Nephron progenitor cell (in vitro differentiated cells): Measurements from ENCODE around the gene GRM8.
"Not testable (repeated sequence)": the region's sequence is repeated elsewhere in the genome, so short reads cannot be mapped to it uniquely, and the experiment has no call there.

Experiments used
- DNase-seq: peaks from one replicate; pipeline ENCODE4 v3.0.0; 2021
- H3K27ac Mint-ChIP-seq: 2 replicates; pipeline ENCODE4 v1.8.0; 2021; ENCODE audit warnings: mild to moderate bottlenecking, moderate library complexity, mixed read lengths
- H3K27me3 Mint-ChIP-seq: 2 replicates; pipeline ENCODE4 v1.8.0; 2021; ENCODE audit warnings: mild to moderate bottlenecking, low read depth, mixed read lengths; ENCODE audit not compliant: poor library complexity
- H3K36me3 Mint-ChIP-seq: 2 replicates; pipeline ENCODE4 v1.8.0; 2021; ENCODE audit warnings: low read depth, mixed read lengths
- H3K4me1 Mint-ChIP-seq: 2 replicates; pipeline ENCODE4 v1.8.0; 2021; ENCODE audit warnings: mixed read lengths
- H3K4me3 Mint-ChIP-seq: 2 replicates; pipeline ENCODE4 v1.8.0; 2021; ENCODE audit warnings: mild to moderate bottlenecking, moderate library complexity, mixed read lengths
- H3K9me3 Mint-ChIP-seq: 2 replicates; pipeline ENCODE4 v1.8.0; 2021; ENCODE audit warnings: mild to moderate bottlenecking, moderate library complexity, mixed read lengths
- TF ChIP-seq, protein P1 (sequence below): fragments of 200-600 bp; sonication (generic); IDR thresholded peaks from 2 replicates; pipeline ENCODE4 v1.5.0; 2021; ENCODE audit warnings: antibody characterized with exemption

The GRM8 gene

DNA sequence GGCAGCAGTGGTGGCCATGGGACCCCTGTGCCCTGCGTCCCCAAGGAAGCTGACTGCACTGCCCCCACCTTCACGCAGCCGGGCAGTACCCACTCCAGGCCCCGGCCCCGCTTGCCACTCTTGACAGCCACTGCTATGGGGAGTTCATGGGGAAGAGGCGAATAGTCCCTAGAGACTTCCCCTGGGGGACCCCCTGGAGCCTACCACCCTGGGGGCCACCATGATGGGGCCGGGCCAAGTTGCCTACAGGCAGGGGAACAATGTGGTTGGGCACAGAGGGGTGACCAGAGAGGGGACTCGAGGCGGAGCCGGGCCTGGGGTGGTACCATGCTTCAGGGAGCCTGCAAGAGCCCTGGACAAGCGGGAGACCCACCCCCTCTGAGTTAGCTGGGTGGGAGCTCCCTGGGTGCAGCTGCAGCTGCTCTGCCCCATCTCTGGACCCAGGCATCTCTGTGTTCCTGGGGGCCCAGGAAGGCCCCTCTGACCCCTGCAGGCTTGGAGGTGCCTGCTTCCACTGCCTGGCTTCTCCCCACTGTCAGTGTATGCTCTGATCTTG is 567.6 kb downstream of the GRM8 start:
- DNase-seq = no peak
- H3K27me3 Mint-ChIP-seq = no peaks in the 10 kb centered on the region
- peaks cover 11% of the 10 kb centered on the region for H3K4me1 Mint-ChIP-seq
- H3K4me3 Mint-ChIP-seq = no peak overlapping the region
- H3K27ac Mint-ChIP-seq = no peak overlapping the region
- TF ChIP-seq, protein P1, sequence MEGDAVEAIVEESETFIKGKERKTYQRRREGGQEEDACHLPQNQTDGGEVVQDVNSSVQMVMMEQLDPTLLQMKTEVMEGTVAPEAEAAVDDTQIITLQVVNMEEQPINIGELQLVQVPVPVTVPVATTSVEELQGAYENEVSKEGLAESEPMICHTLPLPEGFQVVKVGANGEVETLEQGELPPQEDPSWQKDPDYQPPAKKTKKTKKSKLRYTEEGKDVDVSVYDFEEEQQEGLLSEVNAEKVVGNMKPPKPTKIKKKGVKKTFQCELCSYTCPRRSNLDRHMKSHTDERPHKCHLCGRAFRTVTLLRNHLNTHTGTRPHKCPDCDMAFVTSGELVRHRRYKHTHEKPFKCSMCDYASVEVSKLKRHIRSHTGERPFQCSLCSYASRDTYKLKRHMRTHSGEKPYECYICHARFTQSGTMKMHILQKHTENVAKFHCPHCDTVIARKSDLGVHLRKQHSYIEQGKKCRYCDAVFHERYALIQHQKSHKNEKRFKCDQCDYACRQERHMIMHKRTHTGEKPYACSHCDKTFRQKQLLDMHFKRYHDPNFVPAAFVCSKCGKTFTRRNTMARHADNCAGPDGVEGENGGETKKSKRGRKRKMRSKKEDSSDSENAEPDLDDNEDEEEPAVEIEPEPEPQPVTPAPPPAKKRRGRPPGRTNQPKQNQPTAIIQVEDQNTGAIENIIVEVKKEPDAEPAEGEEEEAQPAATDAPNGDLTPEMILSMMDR = no peak
- peaks cover 10% of the 10 kb centered on the region for H3K36me3 Mint-ChIP-seq
- peaks cover 10% of the 10 kb centered on the region for H3K9me3 Mint-ChIP-seq

GRCh38 chr7:126682176-126682575 is 570.6 kb downstream of the GRM8 start:
- Mint-ChIP-seq H3K4me1 (no peaks in the 10 kb centered on the region), H3K36me3 (no peaks in the 10 kb centered on the region), H3K27ac (no peak overlapping the region), H3K27me3 (peaks cover 3% of the 10 kb centered on the region), H3K9me3 (no peaks in the 10 kb centered on the region), H3K4me3 (no peak overlapping the region)
- no peak for DNase-seq
- TF ChIP-seq, protein P1 = no peak

DNA sequence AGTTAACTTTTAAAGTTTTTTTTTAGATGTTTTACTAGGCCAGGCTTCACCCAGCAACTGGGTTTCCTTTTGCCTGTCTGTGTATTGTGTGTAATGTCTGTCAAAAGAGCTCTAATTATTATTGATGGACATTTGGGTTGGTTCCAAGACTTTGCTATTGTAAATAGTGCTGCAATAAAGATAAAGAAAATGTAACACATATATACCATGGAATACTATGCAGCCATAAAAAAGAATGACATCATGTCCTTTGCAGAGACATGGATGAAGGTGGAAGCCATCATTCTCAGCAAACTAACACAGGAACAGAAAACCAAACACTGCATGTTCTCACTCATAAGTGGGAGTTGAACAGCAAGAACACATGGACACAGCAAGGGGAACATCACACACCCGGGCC is 584.0 kb downstream of the GRM8 start:
- DNase-seq, H3K4me3 Mint-ChIP-seq, H3K27me3 Mint-ChIP-seq, H3K36me3 Mint-ChIP-seq, H3K4me1 Mint-ChIP-seq, H3K9me3 Mint-ChIP-seq, H3K27ac Mint-ChIP-seq: not testable (repeated sequence)

- H3K4me3 Mint-ChIP-seq = no peak overlapping the region
- no peaks in the 10 kb centered on the region for H3K4me1 Mint-ChIP-seq
- no peak for DNase-seq
- H3K36me3 Mint-ChIP-seq = no peaks in the 10 kb centered on the region
- no peaks in the 10 kb centered on the region for H3K27me3 Mint-ChIP-seq
- H3K27ac Mint-ChIP-seq = no peak overlapping the region
- TF ChIP-seq, protein P1 = no peak
- H3K9me3 Mint-ChIP-seq = peaks cover 3% of the 10 kb centered on the region
Measured at GRCh38 chr7:126668367-126668752, 584.4 kb downstream of the GRM8 start.

- no peak overlapping the region for H3K4me3 Mint-ChIP-seq
- H3K9me3 Mint-ChIP-seq = peaks cover 3% of the 10 kb centered on the region
- H3K27me3 Mint-ChIP-seq = no peaks in the 10 kb centered on the region
- DNase-seq = no peak
- TF ChIP-seq, protein P1 = no peak
- H3K4me1 Mint-ChIP-seq = no peaks in the 10 kb centered on the region
- peak overlapping the region; percentile 72 for H3K27ac Mint-ChIP-seq
- no peaks in the 10 kb centered on the region for H3K36me3 Mint-ChIP-seq
Measured at GRCh38 chr7:126667742-126668366, 584.9 kb downstream of the GRM8 start.

GRCh38 chr7:126662856-126663255 is 589.9 kb downstream of the GRM8 start:
- Mint-ChIP-seq H3K9me3 (peaks cover 3% of the 10 kb centered on the region), H3K36me3 (no peaks in the 10 kb centered on the region), H3K27me3 (no peaks in the 10 kb centered on the region), H3K4me3 (no peak overlapping the region), H3K27ac (no peak overlapping the region), H3K4me1 (peaks cover 6% of the 10 kb centered on the region)
- TF ChIP-seq, protein P1 = no peak
- DNase-seq = no peak
